C4-2B (cell line): Measurements from ENCODE around the gene NRG2.

Experiments used
- H3K27ac ChIP-seq: fragments of 450-650 bp; 2 replicates; pipeline ENCODE4 v1.5.1; 2017
- ZFX ChIP-seq: fragments of 450-650 bp; IDR thresholded peaks from 2 replicates; pipeline ENCODE4 v1.6.1; 2017
- TF ChIP-seq, protein P1 (sequence below): fragments of 450-650 bp; conservative IDR thresholded peaks from 2 replicates; pipeline ENCODE4 v1.5.1; 2017; ENCODE audit warnings: mild to moderate bottlenecking

Gene NRG2

GRCh38 chr5:140012443-140012842, 30.7 kb downstream of the NRG2 start:
- TF ChIP-seq, protein P1, sequence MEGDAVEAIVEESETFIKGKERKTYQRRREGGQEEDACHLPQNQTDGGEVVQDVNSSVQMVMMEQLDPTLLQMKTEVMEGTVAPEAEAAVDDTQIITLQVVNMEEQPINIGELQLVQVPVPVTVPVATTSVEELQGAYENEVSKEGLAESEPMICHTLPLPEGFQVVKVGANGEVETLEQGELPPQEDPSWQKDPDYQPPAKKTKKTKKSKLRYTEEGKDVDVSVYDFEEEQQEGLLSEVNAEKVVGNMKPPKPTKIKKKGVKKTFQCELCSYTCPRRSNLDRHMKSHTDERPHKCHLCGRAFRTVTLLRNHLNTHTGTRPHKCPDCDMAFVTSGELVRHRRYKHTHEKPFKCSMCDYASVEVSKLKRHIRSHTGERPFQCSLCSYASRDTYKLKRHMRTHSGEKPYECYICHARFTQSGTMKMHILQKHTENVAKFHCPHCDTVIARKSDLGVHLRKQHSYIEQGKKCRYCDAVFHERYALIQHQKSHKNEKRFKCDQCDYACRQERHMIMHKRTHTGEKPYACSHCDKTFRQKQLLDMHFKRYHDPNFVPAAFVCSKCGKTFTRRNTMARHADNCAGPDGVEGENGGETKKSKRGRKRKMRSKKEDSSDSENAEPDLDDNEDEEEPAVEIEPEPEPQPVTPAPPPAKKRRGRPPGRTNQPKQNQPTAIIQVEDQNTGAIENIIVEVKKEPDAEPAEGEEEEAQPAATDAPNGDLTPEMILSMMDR, result no peak
- TF ChIP-seq ZFX, result no peak
- no peak overlapping the region for H3K27ac ChIP-seq

- no peak overlapping the region for H3K27ac ChIP-seq
- TF ChIP-seq, protein P1, result no peak
- TF ChIP-seq ZFX, result no peak
Observed at GRCh38 chr5:140011297-140011802, 31.7 kb downstream of the NRG2 start.

GRCh38 chr5:140010798-140011197, 32.3 kb downstream of the NRG2 start:
- no peak for TF ChIP-seq ZFX
- TF ChIP-seq, protein P1, result no peak
- H3K27ac ChIP-seq, result no peak overlapping the region

GRCh38 chr5:140007311-140007710, 35.8 kb downstream of the NRG2 start:
- no peak overlapping the region for H3K27ac ChIP-seq
- TF ChIP-seq, protein P1, result no peak
- no peak for TF ChIP-seq ZFX

- TF ChIP-seq ZFX, result no peak
- TF ChIP-seq, protein P1, result no peak
- H3K27ac ChIP-seq, result no peak overlapping the region
Observed at GRCh38 chr5:140005145-140005591, 37.9 kb downstream of the NRG2 start.

DNA sequence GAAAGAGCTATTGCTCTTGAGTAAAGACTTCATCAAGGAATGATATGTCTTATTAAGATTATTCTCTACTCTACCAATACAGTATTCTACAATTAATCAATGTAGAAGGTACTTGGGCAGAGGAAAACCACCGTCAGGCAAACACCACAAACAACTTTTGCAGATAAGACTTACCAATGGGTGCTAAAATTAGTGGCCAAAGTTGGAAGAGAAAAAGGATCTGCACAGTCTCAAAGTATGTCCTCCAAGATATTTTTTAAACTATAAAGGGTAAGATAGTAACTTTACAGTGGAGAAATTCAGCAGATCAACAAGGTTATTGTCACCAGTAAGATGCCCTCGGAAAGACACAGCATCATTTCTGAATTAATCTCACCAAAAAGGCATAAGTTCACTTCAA, 38.9 kb downstream of the NRG2 start:
- H3K27ac ChIP-seq, result no peak overlapping the region
- TF ChIP-seq, protein P1, result no peak
- no peak for TF ChIP-seq ZFX

DNA sequence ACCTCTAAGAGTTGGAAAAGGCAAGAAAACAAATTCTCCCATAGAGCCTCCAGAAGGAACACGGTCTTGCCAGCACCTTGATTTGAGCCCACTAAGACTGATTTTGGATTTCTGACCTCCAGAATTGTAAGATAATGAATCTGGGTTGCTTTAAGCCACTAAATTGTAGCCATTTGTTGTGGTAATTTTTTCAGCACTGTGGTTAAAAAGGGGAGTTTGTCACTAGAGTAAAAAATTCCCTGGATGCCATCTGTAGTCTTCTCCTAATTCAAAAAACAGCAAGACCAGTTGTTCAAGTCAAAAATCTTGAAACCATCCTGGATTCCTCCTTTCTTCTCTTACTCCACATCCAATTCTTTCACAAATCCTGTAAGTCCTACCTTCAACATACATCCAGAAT, 39.6 kb downstream of the NRG2 start:
- no peak overlapping the region for H3K27ac ChIP-seq
- TF ChIP-seq ZFX, result no peak
- TF ChIP-seq, protein P1, result no peak
